Upper lobe of left lung (tissue), 6 donors: ENCODE measurements around the gene COL15A1. TPM values are rescaled to one million over a fixed set of nuclear protein-coding genes. Genes with fewer than 3 reads are reported as not detected.
A peak's percentile ranks its signal among the peaks of the same experiment; 100 is the strongest.

Experiments
- ATAC-seq, 2 donors: fragments of 200-7000 bp; cut with Tn5 transposase; one replicate each; pipeline ENCODE4 v1.9.1; 2022; ENCODE audit warnings: mild to moderate bottlenecking in 2 of 2, moderate library complexity in 2 of 2; ENCODE audit not compliant: low FRiP score in 2 of 2
- DNase-seq, 2 donors: peaks; one replicate each; pipeline ENCODE4 v3.0.0-alpha.2; 2019 to 2020
- H3K27ac ChIP-seq, 4 donors: fragments of 200-600 bp; sonication (generic); one replicate each; pipeline ENCODE4 v1.5.1; 2016 to 2019
- H3K27me3 ChIP-seq, 4 donors: fragments of 200-600 bp; sonication (generic); one replicate each; pipeline ENCODE4 v1.5.1; 2017 to 2019
- H3K36me3 ChIP-seq, 4 donors: fragments of 200-600 bp; sonication (generic); one replicate each; pipeline ENCODE4 v1.5.1; 2016 to 2019
- H3K4me1 ChIP-seq, 4 donors: fragments of 200-600 bp; sonication (generic); one replicate each; pipeline ENCODE4 v1.5.1; 2018 to 2019
- H3K4me3 ChIP-seq, 4 donors: fragments of 200-600 bp; sonication (generic); one replicate each; pipeline ENCODE4 v1.5.1; 2017 to 2019; ENCODE audit warnings: mild to moderate bottlenecking in 2 of 4, moderate library complexity in 1 of 4
- H3K9me3 ChIP-seq, 4 donors: fragments of 200-600 bp; sonication (generic); one replicate each; pipeline ENCODE4 v1.5.1; 2018 to 2019
- EP300 ChIP-seq, 4 donors: sonication (generic); formaldehyde crosslinking; IDR thresholded peaks; one replicate each; pipeline ENCODE4 v1.5.1; 2017; ENCODE audit warnings: antibody characterized with exemption in 4 of 4, control low read depth in 2 of 4
- POLR2A ChIP-seq, 4 donors: fragments of 450-650 bp; IDR thresholded peaks; one replicate each; pipeline ENCODE4 v1.5.1; 2016 to 2017; ENCODE audit warnings: antibody characterized with exemption in 4 of 4, mild to moderate bottlenecking in 2 of 4
- POLR2AphosphoS5 ChIP-seq, 2 donors: sonication (generic); formaldehyde crosslinking; IDR thresholded peaks; one replicate each; pipeline ENCODE4 v1.5.1; 2017; ENCODE audit warnings: antibody characterized with exemption in 2 of 2
- WGBS, 2 donors: methylation state at CpG; one replicate each; pipeline ENCODE4 v1.1.5; 2017 to 2018; 5-methylcytosine and 5-hydroxymethylcytosine counted together
- total RNA-seq, 6 donors: library from RNA; depleted of rRNA in 4 of 6; stranded (reverse); fragments of >200 nt in 4 of 6; gene quantifications; one replicate each; pipeline versions ENCODE4 v1.1.0 to v1.2.1, GENCODE V29; 2016 to 2021
- TF ChIP-seq, protein P1 (sequence below), 6 experiments: fragments of 450-650 bp in 4 of 6; fragments of 200-600 bp in 2 of 6; sonication (generic) in 2 of 6; IDR thresholded peaks; one replicate each; pipeline ENCODE4 v1.5.1; 2016 to 2019; ENCODE audit warnings: antibody characterized with exemption in 6 of 6
- donor health status: DM: no; HTN: no; CAD: no; lungs with moderate emphysema.
- donor health status: DM: no; HTN: yes; CAD: no; lungs with severe emphysema.

Gene COL15A1
- total RNA-seq, 6 donors from 2014 or later: 1.0 to 17.9 (median 2.7) TPM

DNA sequence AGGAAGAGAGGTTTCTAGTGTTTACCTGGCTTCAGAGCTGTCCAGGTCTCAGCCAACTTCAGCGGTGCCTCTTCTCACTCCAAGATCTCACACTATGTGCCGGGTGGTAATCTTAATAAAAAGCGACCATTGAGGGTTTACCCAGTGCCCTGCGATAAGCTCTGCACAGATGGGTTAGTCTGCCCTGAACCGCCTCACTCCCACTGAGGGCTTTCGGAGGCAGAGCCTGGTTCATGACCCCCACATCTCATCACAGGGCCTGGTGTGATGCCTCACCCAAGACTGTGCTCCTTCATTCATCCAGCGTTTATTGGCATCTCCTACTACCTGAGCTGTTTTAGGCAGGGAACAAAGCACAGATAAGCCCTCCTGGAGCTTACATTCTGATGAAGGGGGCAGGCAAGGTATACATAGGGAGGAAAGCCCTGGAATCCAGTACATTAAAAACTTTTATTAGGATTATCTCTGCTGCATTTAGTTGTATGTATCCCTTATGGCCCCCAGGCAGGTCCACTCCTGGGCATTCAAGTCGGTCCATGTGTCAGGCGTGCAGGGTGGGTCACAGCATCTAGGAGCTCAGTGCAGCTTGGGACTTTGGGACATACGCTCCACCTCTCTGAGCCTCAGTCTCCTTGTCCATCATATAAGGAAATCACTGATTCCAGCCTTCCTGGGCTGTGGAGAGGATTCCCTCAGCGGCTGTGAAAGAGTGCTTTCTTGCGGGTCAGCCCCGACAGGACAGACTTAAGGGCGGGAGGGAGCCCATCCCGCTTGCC is 613 bp upstream of the COL15A1 start:
- Histone ChIP-seq H3K4me1 (peaks cover 8 to 15% (median 11%) of the 10 kb centered on the region in 4 donors), H3K9me3 (no peaks in the 10 kb centered on the region), H3K4me3 (peak overlapping the region in 3 of 4 donors; percentile 34 to 50 (median 41)), H3K36me3 (no peaks in the 10 kb centered on the region), H3K27ac (peak overlapping the region in 1 of 4 donors; percentile 17), H3K27me3 (peaks cover 0 to 10% (median 6%) of the 10 kb centered on the region in 4 donors)
- DNase-seq (no peak), ATAC-seq (no peak)
- WGBS, 2 donors: 59 to 98% methylated on average over 8 to 15 of the region's 15 CpGs
- TF ChIP-seq POLR2AphosphoS5 (IDR thresholded peaks at IDR 0.05) (no peak), POLR2A (IDR thresholded peaks at IDR 0.05) (no peak), EP300 (IDR thresholded peaks at IDR 0.05) (no peak)
- TF ChIP-seq, protein P1, sequence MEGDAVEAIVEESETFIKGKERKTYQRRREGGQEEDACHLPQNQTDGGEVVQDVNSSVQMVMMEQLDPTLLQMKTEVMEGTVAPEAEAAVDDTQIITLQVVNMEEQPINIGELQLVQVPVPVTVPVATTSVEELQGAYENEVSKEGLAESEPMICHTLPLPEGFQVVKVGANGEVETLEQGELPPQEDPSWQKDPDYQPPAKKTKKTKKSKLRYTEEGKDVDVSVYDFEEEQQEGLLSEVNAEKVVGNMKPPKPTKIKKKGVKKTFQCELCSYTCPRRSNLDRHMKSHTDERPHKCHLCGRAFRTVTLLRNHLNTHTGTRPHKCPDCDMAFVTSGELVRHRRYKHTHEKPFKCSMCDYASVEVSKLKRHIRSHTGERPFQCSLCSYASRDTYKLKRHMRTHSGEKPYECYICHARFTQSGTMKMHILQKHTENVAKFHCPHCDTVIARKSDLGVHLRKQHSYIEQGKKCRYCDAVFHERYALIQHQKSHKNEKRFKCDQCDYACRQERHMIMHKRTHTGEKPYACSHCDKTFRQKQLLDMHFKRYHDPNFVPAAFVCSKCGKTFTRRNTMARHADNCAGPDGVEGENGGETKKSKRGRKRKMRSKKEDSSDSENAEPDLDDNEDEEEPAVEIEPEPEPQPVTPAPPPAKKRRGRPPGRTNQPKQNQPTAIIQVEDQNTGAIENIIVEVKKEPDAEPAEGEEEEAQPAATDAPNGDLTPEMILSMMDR (IDR thresholded peaks at IDR 0.05): no peak

DNA sequence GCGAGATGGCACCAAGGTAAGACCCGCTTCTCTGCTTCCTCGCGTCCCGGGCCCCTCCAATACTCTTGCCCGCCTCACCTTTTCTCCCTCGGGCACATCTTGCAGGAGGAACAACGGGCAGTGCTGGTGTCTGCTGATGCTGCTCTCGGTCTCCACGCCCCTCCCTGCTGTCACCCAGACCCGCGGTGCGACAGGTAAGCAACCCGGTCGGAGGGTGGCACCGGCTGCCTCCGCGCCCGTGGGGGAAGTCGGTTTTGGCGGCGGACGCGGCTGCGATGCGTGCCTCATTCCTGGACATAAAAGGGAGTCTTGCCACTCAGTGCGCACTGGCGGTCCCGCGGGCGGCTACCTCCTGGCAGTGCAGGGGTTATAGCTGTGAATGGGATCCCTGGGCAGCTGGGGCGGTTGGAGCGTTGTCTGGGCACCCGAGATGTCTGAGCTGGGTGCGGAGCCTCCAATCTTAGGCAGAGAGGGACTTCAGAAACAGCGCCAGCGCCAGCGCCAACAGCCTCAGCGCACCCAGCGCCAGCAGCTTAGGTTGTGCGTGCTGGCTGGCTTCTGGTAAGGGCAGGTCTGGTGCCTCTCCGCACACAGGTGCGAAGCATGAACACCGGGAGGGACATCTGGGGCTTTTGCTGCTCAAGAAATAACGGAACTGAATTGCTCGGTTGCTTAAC is 488 bp downstream of the COL15A1 start:
- Histone ChIP-seq H3K36me3 (no peaks in the 10 kb centered on the region), H3K27ac (peak overlapping the region in 1 of 4 donors; percentile 17), H3K27me3 (peaks cover 0 to 10% (median 6%) of the 10 kb centered on the region in 4 donors), H3K4me3 (peak overlapping the region in 3 of 4 donors; percentile 34 to 50 (median 41)), H3K9me3 (no peaks in the 10 kb centered on the region), H3K4me1 (peaks cover 8 to 15% (median 11%) of the 10 kb centered on the region in 4 donors)
- ATAC-seq (peak in 1 of 2 donors; percentile 43), DNase-seq (peak in 1 of 2 donors; percentile 87)
- TF ChIP-seq EP300 (IDR thresholded peaks at IDR 0.05) (no peak), POLR2AphosphoS5 (IDR thresholded peaks at IDR 0.05) (no peak), POLR2A (IDR thresholded peaks at IDR 0.05) (no peak)
- TF ChIP-seq, protein P1 (IDR thresholded peaks at IDR 0.05): no peak
- WGBS, 2 donors: 3% methylated on average over 31 of the region's 46 CpGs; no CpG with 5 or more reads in 1 of the 2 donors

DNA sequence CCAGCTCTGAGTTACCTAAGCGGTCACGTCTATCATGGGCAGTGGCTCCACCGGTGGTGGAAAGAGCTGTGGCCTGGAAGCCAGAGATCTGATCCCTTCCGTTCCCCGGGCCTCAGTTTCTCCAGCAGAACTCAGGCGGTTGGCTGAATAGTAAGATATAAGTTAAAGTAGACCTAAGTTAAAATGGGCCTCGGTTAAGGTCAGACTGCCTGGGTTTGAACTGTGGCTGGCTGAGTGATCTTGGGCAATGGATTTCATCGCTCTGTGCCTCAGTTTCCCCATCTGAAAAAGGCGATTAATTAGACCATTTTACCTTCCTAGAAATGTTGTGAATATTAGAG is 997 bp downstream of the COL15A1 start:
- DNase-seq (no peak), ATAC-seq (peak in 1 of 2 donors; percentile 23)
- WGBS, 2 donors: 44 to 47% methylated on average over 8 to 9 of the region's 9 CpGs
- Histone ChIP-seq H3K27me3 (peaks cover 0 to 10% (median 6%) of the 10 kb centered on the region in 4 donors), H3K36me3 (no peaks in the 10 kb centered on the region), H3K27ac (no peak overlapping the region), H3K9me3 (no peaks in the 10 kb centered on the region), H3K4me1 (peaks cover 8 to 15% (median 11%) of the 10 kb centered on the region in 4 donors), H3K4me3 (peak overlapping the region in 3 of 4 donors; percentile 34 to 50 (median 41))
- TF ChIP-seq EP300 (IDR thresholded peaks at IDR 0.05): no peak
- no peak for TF ChIP-seq POLR2AphosphoS5 (IDR thresholded peaks at IDR 0.05)
- TF ChIP-seq, protein P1 (IDR thresholded peaks at IDR 0.05): no peak
- TF ChIP-seq POLR2A (IDR thresholded peaks at IDR 0.05): no peak

DNA sequence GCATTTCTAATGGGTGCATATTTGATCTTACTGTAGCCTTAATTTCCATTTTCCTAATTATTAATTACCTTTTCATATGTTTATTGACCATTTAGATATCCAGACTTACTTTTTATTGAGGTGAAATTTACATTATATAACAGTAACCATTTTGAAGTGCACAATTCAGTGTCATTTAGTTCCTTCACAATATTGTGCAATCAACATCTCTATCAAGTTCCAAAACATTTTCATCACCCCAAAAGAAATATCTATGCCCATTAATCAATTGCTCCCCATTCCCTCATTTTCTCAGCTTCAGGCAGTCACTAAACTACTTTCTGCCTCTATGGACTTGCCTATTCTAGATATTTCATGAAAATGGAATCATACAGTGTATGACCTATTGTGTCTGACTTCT is 5.9 kb downstream of the COL15A1 start:
- DNase-seq: no peak
- H3K4me3 ChIP-seq: no peak overlapping the region
- H3K36me3 ChIP-seq: no peaks in the 10 kb centered on the region
- H3K9me3 ChIP-seq: no peaks in the 10 kb centered on the region
- ATAC-seq: no peak
- H3K27ac ChIP-seq: no peak overlapping the region
- peaks cover 0 to 4% (median 0%) of the 10 kb centered on the region in 4 donors for H3K27me3 ChIP-seq
- TF ChIP-seq POLR2A (IDR thresholded peaks at IDR 0.05) (no peak), EP300 (IDR thresholded peaks at IDR 0.05) (no peak)
- H3K4me1 ChIP-seq: peaks cover 0 to 2% (median 1%) of the 10 kb centered on the region in 4 donors

DNA sequence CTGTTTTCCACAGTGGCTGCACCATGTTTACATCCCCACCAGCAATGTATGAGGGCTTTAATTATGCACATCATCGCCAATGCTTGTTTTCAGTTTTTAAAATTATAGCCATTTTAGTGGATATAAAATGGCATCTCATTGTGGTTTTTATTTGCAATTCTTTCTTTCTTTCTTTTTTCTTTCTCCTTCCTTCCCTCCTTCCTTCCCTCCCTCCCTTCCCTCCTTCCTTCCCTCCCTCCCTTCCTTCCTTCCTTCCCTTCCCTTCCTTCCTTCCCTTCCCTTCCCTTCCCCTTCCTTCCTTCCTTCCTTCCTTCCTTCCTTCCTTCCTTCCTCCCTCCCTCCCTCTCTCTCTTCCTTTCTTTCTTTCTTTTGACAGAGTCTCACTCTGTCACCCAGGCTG is 6.6 kb downstream of the COL15A1 start:
- Histone ChIP-seq H3K4me3 (no peak overlapping the region), H3K27me3 (peaks cover 0 to 4% (median 0%) of the 10 kb centered on the region in 4 donors), H3K36me3 (no peaks in the 10 kb centered on the region), H3K9me3 (no peaks in the 10 kb centered on the region), H3K4me1 (no peaks in the 10 kb centered on the region), H3K27ac (no peak overlapping the region)
- TF ChIP-seq EP300 (IDR thresholded peaks at IDR 0.05) (no peak), POLR2A (IDR thresholded peaks at IDR 0.05) (no peak), POLR2AphosphoS5 (IDR thresholded peaks at IDR 0.05) (no peak)
- TF ChIP-seq, protein P1 (IDR thresholded peaks at IDR 0.05): no peak
- DNase-seq (no peak), ATAC-seq (no peak)
- WGBS, 2 donors: 94 to 97% methylated on average over 1 of the region's 1 CpG
